IMR-90 (cell line): ENCODE measurements around the gene GM2A. TPM values are rescaled to one million over a fixed set of nuclear protein-coding genes. Genes with fewer than 3 reads are reported as not detected.

Experiments
- ATAC-seq: fragments of 200-7000 bp; cut with Tn5 transposase; 2 replicates; pipeline ENCODE4 v1.9.1; 2020; ENCODE audit warnings: low read depth, mild to moderate bottlenecking, moderate library complexity
- BruUV-seq: library from RNA; stranded (reverse); fragments of 400-500 nt; replicated peaks from 2 replicates; lab custom pipeline; 2021; lab: Mats Ljungman, UMichigan
- CTCF ChIA-PET: fragments of 300-600 bp; formaldehyde crosslinking; extraction: SDS; loops from one replicate; lab custom pipeline; 2021; ENCODE audit warnings: antibody characterized with exemption; lab: Yijun Ruan, JAX
- POLR2A ChIA-PET: fragments of 300-600 bp; sonication (Branson Sonifier 250); formaldehyde crosslinking; loops from one replicate; lab custom pipeline; 2022; ENCODE audit warnings: antibody characterized with exemption; ENCODE audit not compliant: unreplicated experiment; lab: Charles Lee
- DNase-seq: peaks from one replicate; pipeline ENCODE4 v3.0.0; 2013
- H2AFZ ChIP-seq: replicated peaks from 2 replicates; pipeline ENCODE3; 2013; ENCODE audit warnings: low read length, mild to moderate bottlenecking; ENCODE audit not compliant: poor library complexity
- H2AK5ac ChIP-seq: 2 replicates; pipeline ENCODE4 v1.6.1; 2013; ENCODE audit warnings: low read depth, low read length, inconsistent platforms
- H2AK9ac ChIP-seq: replicated peaks from 2 replicates; pipeline ENCODE3; 2013; ENCODE audit warnings: mild to moderate bottlenecking, low read depth, low read length, moderate library complexity; ENCODE audit not compliant: poor library complexity
- H2BK120ac ChIP-seq: 2 replicates; pipeline ENCODE4 v1.6.1; 2013; ENCODE audit warnings: low read depth, low read length, inconsistent platforms
- H2BK15ac ChIP-seq: 3 replicates; pipeline ENCODE4 v1.6.1; 2013; ENCODE audit warnings: low read depth, low read length, inconsistent platforms
- H2BK20ac ChIP-seq: 2 replicates; pipeline ENCODE4 v1.6.1; 2013; ENCODE audit warnings: low read depth, mild to moderate bottlenecking, inconsistent platforms, low read length, moderate library complexity
- H2BK5ac ChIP-seq: 2 replicates; pipeline ENCODE4 v1.6.1; 2013; ENCODE audit warnings: mild to moderate bottlenecking, low read depth, low read length, inconsistent platforms; ENCODE audit not compliant: poor library complexity, severe bottlenecking
- H3K14ac ChIP-seq: replicated peaks from 2 replicates; pipeline ENCODE4 v1.6.1; 2013; ENCODE audit warnings: low read depth, low read length, inconsistent platforms
- H3K18ac ChIP-seq: 2 replicates; pipeline ENCODE4 v1.6.1; 2013; ENCODE audit warnings: low read depth, low read length, control low read depth
- H3K23ac ChIP-seq: 2 replicates; pipeline ENCODE4 v1.6.1; 2013; ENCODE audit warnings: low read depth, low read length, inconsistent platforms
- H3K27ac ChIP-seq: 2 replicates; pipeline ENCODE4 v1.5.1; 2013; ENCODE audit warnings: mild to moderate bottlenecking, control low read depth, low read length; ENCODE audit not compliant: insufficient read depth
- H3K27me3 ChIP-seq: 2 replicates; pipeline ENCODE4 v1.6.1; 2013; ENCODE audit warnings: low read length; ENCODE audit not compliant: control insufficient read depth, insufficient read depth
- H3K36me3 ChIP-seq: 2 replicates; pipeline ENCODE4 v1.6.1; 2013; ENCODE audit warnings: low read length, mixed read lengths; ENCODE audit not compliant: control insufficient read depth, insufficient read depth
- H3K4ac ChIP-seq: 2 replicates; pipeline ENCODE4 v1.6.1; 2013; ENCODE audit warnings: low read depth, low read length, inconsistent platforms
- H3K4me1 ChIP-seq: 2 replicates; pipeline ENCODE4 v1.6.1; 2013; ENCODE audit warnings: low read length, mixed read lengths; ENCODE audit not compliant: control insufficient read depth, insufficient read depth
- H3K4me2 ChIP-seq: 2 replicates; pipeline ENCODE4 v1.6.1; 2013; ENCODE audit warnings: low read depth, mild to moderate bottlenecking, control low read depth, low read length, moderate library complexity
- H3K4me3 ChIP-seq: 2 replicates; pipeline ENCODE4 v1.5.1; 2013; ENCODE audit warnings: low read depth, mild to moderate bottlenecking, control low read depth, low read length, moderate library complexity; ENCODE audit not compliant: insufficient read depth
- H3K56ac ChIP-seq: 2 replicates; pipeline ENCODE4 v1.6.1; 2013; ENCODE audit warnings: low read length, inconsistent platforms; ENCODE audit not compliant: insufficient read depth; ENCODE audit errors: extremely low read depth
- H3K79me1 ChIP-seq, 2 experiments: 2 replicates each; pipeline ENCODE4 v1.6.1; 2013; ENCODE audit warnings: low read length in 2 of 2, inconsistent platforms in 1 of 2, low read depth in 1 of 2
- H3K9ac ChIP-seq: 2 replicates; pipeline ENCODE4 v1.6.1; 2013; ENCODE audit warnings: low read depth, low read length, control low read depth
- H3K9me1 ChIP-seq: 2 replicates; pipeline ENCODE4 v1.6.1; 2013; ENCODE audit warnings: low read length, inconsistent platforms; ENCODE audit not compliant: insufficient read depth
- H3K9me3 ChIP-seq: 2 replicates; pipeline ENCODE4 v1.6.1; 2013; ENCODE audit warnings: low read length; ENCODE audit not compliant: control insufficient read depth, insufficient read depth
- H4K20me1 ChIP-seq: 2 replicates; pipeline ENCODE4 v1.6.1; 2013; ENCODE audit warnings: low read length, inconsistent platforms; ENCODE audit not compliant: insufficient read depth
- H4K5ac ChIP-seq: 2 replicates; pipeline ENCODE4 v1.6.1; 2013; ENCODE audit warnings: mild to moderate bottlenecking, low read depth, low read length, control low read depth
- H4K8ac ChIP-seq, 2 experiments: 2 replicates each; pipeline ENCODE4 v1.6.1; 2013; ENCODE audit warnings: low read depth in 2 of 2, low read length in 2 of 2, control low read depth in 1 of 2, inconsistent platforms in 1 of 2
- H4K91ac ChIP-seq: 2 replicates; pipeline ENCODE4 v1.6.1; 2013; ENCODE audit warnings: low read depth, low read length, inconsistent platforms; ENCODE audit not compliant: insufficient read depth
- CHD1 ChIP-seq: IDR thresholded peaks from 2 replicates; pipeline ENCODE4 v1.6.1; 2012; ENCODE audit warnings: low read depth, low read length, improper control_type of control experiment
- WGBS, 2 experiments: methylation state at CpG; one replicate each; pipeline versions ENCODE4 v1.1.5 to v1.1.7; 2013; ENCODE audit warnings: missing lambda C conversion rate in 2 of 2; ENCODE audit not compliant: insufficient read length in 1 of 2; ENCODE audit errors: extremely low coverage in 2 of 2; 5-methylcytosine and 5-hydroxymethylcytosine counted together
- dilution Hi-C: fragments of 300-500 bp; cut with HindIII; formaldehyde crosslinking; loops from one replicate; pipeline ENCODE4 v1.14.3; 2018; ENCODE audit warnings: low sequenced_read_pairs; ENCODE audit not compliant: unreplicated experiment
- in situ Hi-C: fragments of 300-500 bp; cut with MboI; formaldehyde crosslinking; loops from 3 replicates; pipeline ENCODE4 v1.14.3; 2019; ENCODE audit warnings: low sequenced_read_pairs, inconsistent platforms, mixed read lengths
- intact Hi-C: fragments of 100-400 bp; cut with micrococcal nuclease; formaldehyde crosslinking; loops from 2 replicates; pipeline ENCODE4 v1.10.0; 2022
- polyA plus RNA-seq, 3 experiments: library from polyadenylated mRNA; depleted of rRNA; stranded (reverse); fragments of >200 nt; gene quantifications; 2 replicates each; pipeline ENCODE4 v1.2.3, GENCODE V29; 2012; ENCODE audit warnings: low replicate concordance in 1 of 3
- total RNA-seq: library from RNA; depleted of rRNA; stranded (reverse); fragments of >200 nt; gene quantifications from 2 replicates; pipeline ENCODE4 v1.2.3, GENCODE V29; 2012

The GM2A gene
- total and polyA plus RNA-seq, 2 of the 4 experiments (the other 2 are of a cell fraction): 13.8 to 18.5 TPM

- Histone ChIP-seq H3K4me3 (no peak overlapping the region), H3K9me3 (no peaks in the 10 kb centered on the region), H3K56ac (no peak overlapping the region), H2AK9ac (no peak overlapping the region), H3K14ac (no peak overlapping the region), H2AK5ac (no peak overlapping the region), H3K27me3 (peaks cover 25% of the 10 kb centered on the region), H4K91ac (no peak overlapping the region), H3K23ac (no peak overlapping the region), H3K27ac (no peak overlapping the region), H4K5ac (no peak overlapping the region), H2BK15ac (no peak overlapping the region), H3K9me1 (no peaks in the 10 kb centered on the region), H2BK5ac (no peak overlapping the region), H3K79me1 (no peaks in the 10 kb centered on the region), H2BK120ac (no peak overlapping the region), H2BK20ac (no peak overlapping the region), H3K4me2 (no peak overlapping the region), H3K4me1 (peaks cover 2% of the 10 kb centered on the region; the same call in 1 of the 2 replicates), H3K4ac (no peak overlapping the region), H4K20me1 (no peaks in the 10 kb centered on the region), H3K9ac (no peak overlapping the region), H3K18ac (no peak overlapping the region), H3K36me3 (no peaks in the 10 kb centered on the region), H2AFZ (no peak overlapping the region), H4K8ac (no peak overlapping the region)
- WGBS, 2 experiments: no CpG with 5 or more reads among the region's 7 CpGs
- dilution Hi-C loops: no loop called here
- no peak for DNase-seq
- TF ChIP-seq CHD1: no peak
- CTCF ChIA-PET: interaction anchor here (1.4 kb wide), 1 partner anchor 8 kb away, joined by 9 read pairs; no protein-coding TSS in a partner anchor
- in situ Hi-C loops: loop anchor here (5.0 kb wide), 1 partner anchor 115 kb away; no protein-coding TSS in a partner anchor
- no peak for ATAC-seq
- POLR2A ChIA-PET: no interaction called here
- BruUV-seq: no TSS peak
- intact Hi-C loops: loop anchor here (2.0 to 5.0 kb wide), 3 partner anchors 73 to 415 kb away; no protein-coding TSS in a partner anchor
Observed at GRCh38 chr5:151237685-151238084, 15.3 kb upstream of the GM2A start.
